ENCODE measurements around the gene MAN1A1.

MAN1A1 gene

GRCh38 chr6:119133400-119133799, 216.2 kb downstream of the MAN1A1 start:
- no peak overlapping the region for H3K4me2 ChIP-seq (ENCODE audit: low read depth, low read length, poor library complexity, severe bottlenecking)
- H2AFZ ChIP-seq (ENCODE audit: low read depth, low read length, severe bottlenecking), result no peak overlapping the region
- H3K9me2 ChIP-seq (replicated peaks; ENCODE audit: insufficient read depth, low read length), result no peaks in the 10 kb centered on the region
- H3K27ac ChIP-seq (ENCODE audit: low read depth, low read length), result no peak overlapping the region
- no peaks in the 10 kb centered on the region for H3K79me2 ChIP-seq (ENCODE audit: insufficient read depth, low read length)
- H3F3A ChIP-seq (ENCODE audit: insufficient read depth), result no peaks in the 10 kb centered on the region
- H3K9me3 ChIP-seq (ENCODE audit: insufficient read depth, low read length), result no peaks in the 10 kb centered on the region
- H3K27me3 ChIP-seq (ENCODE audit: low read length), result no peaks in the 10 kb centered on the region
- H4K20me1 ChIP-seq (ENCODE audit: low read depth, low read length), result no peaks in the 10 kb centered on the region
- TF ChIP-seq CTCF (IDR thresholded peaks at IDR 0.05; ENCODE audit: insufficient read depth, low read length, poor library complexity, severe bottlenecking) (no peak), EZH2phosphoT487 (conservative IDR thresholded peaks at IDR 0.05; ENCODE audit: low read length) (no peak)
- no peak overlapping the region for H3K4me3 ChIP-seq (ENCODE audit: insufficient read depth, low read length, poor library complexity, severe bottlenecking)
- no peak overlapping the region for H3K9ac ChIP-seq (ENCODE audit: low read length)
- no peaks in the 10 kb centered on the region for H3K36me3 ChIP-seq (ENCODE audit: low read length)

- no peak for TF ChIP-seq CTCF (IDR thresholded peaks at IDR 0.05; ENCODE audit: insufficient read depth, low read length, poor library complexity, severe bottlenecking)
- TF ChIP-seq EZH2phosphoT487 (conservative IDR thresholded peaks at IDR 0.05; ENCODE audit: low read length), result no peak
- Histone ChIP-seq H3K27ac (ENCODE audit: low read depth, low read length) (no peak overlapping the region), H3K79me2 (ENCODE audit: insufficient read depth, low read length) (no peaks in the 10 kb centered on the region), H3K4me2 (ENCODE audit: low read depth, low read length, poor library complexity, severe bottlenecking) (no peak overlapping the region), H3K9ac (ENCODE audit: low read length) (no peak overlapping the region), H3K36me3 (ENCODE audit: low read length) (no peaks in the 10 kb centered on the region), H3K4me3 (ENCODE audit: insufficient read depth, low read length, poor library complexity, severe bottlenecking) (no peak overlapping the region), H3K9me3 (ENCODE audit: insufficient read depth, low read length) (no peaks in the 10 kb centered on the region), H4K20me1 (ENCODE audit: low read depth, low read length) (no peaks in the 10 kb centered on the region), H3F3A (ENCODE audit: insufficient read depth) (no peaks in the 10 kb centered on the region), H3K9me2 (replicated peaks; ENCODE audit: insufficient read depth, low read length) (no peaks in the 10 kb centered on the region), H2AFZ (ENCODE audit: low read depth, low read length, severe bottlenecking) (no peak overlapping the region), H3K27me3 (ENCODE audit: low read length) (no peaks in the 10 kb centered on the region)
These were observed 217.1 kb downstream of the MAN1A1 start for GRCh38 chr6:119132261-119132981.

GRCh38 chr6:119129968-119130484, 219.5 kb downstream of the MAN1A1 start:
- H3K4me2 ChIP-seq (ENCODE audit: low read depth, low read length, poor library complexity, severe bottlenecking), result no peak overlapping the region
- TF ChIP-seq EZH2phosphoT487 (conservative IDR thresholded peaks at IDR 0.05; ENCODE audit: low read length), result no peak
- no peak for TF ChIP-seq CTCF (IDR thresholded peaks at IDR 0.05; ENCODE audit: insufficient read depth, low read length, poor library complexity, severe bottlenecking)
- H4K20me1 ChIP-seq (ENCODE audit: low read depth, low read length), result no peaks in the 10 kb centered on the region
- H3K27ac ChIP-seq (ENCODE audit: low read depth, low read length), result no peak overlapping the region
- no peaks in the 10 kb centered on the region for H3K36me3 ChIP-seq (ENCODE audit: low read length)
- H3K9ac ChIP-seq (ENCODE audit: low read length), result no peak overlapping the region
- no peak overlapping the region for H3K4me3 ChIP-seq (ENCODE audit: insufficient read depth, low read length, poor library complexity, severe bottlenecking)
- H3K79me2 ChIP-seq (ENCODE audit: insufficient read depth, low read length), result no peaks in the 10 kb centered on the region
- H2AFZ ChIP-seq (ENCODE audit: low read depth, low read length, severe bottlenecking), result no peak overlapping the region
- no peaks in the 10 kb centered on the region for H3K27me3 ChIP-seq (ENCODE audit: low read length)
- no peaks in the 10 kb centered on the region for H3F3A ChIP-seq (ENCODE audit: insufficient read depth)
- no peaks in the 10 kb centered on the region for H3K9me3 ChIP-seq (ENCODE audit: insufficient read depth, low read length)
- no peaks in the 10 kb centered on the region for H3K9me2 ChIP-seq (replicated peaks; ENCODE audit: insufficient read depth, low read length)

All from SU-DHL-6 (cell line).